RWPE2 (cell line): ENCODE measurements around the gene ADAM11.
A peak's percentile ranks its signal among the peaks of the same experiment; 100 is the strongest.
"Not testable (repeated sequence)": the region's sequence is repeated elsewhere in the genome, so short reads cannot be mapped to it uniquely, and the experiment has no call there.

Experiments
- ATAC-seq: fragments of 200-7000 bp; cut with Tn5 transposase; 3 replicates; pipeline ENCODE4 v1.9.1; 2021; ENCODE audit warnings: low read depth
- DNase-seq: peaks from one replicate; pipeline ENCODE4 v3.0.0-alpha.2; 2020; ENCODE audit warnings: low spot score
- H3K27ac ChIP-seq: fragments of 450-650 bp; 2 replicates; pipeline ENCODE4 v1.5.1; 2017; ENCODE audit warnings: mild to moderate bottlenecking; ENCODE audit not compliant: poor library complexity, severe bottlenecking
- H3K27me3 ChIP-seq: fragments of 250-450 bp; sonication (Bioruptor Pico); 2 replicates; pipeline ENCODE4 v1.5.1; 2021; ENCODE audit warnings: mild to moderate bottlenecking, moderate library complexity; ENCODE audit not compliant: insufficient read depth, poor library complexity, severe bottlenecking
- H3K36me3 ChIP-seq: fragments of 250-450 bp; sonication (Bioruptor Pico); 2 replicates; pipeline ENCODE4 v1.5.1; 2020; ENCODE audit warnings: low read depth, mild to moderate bottlenecking, moderate library complexity
- H3K4me1 ChIP-seq: fragments of 250-450 bp; sonication (Bioruptor Pico); 2 replicates; pipeline ENCODE4 v1.5.1; 2021; ENCODE audit warnings: mild to moderate bottlenecking, moderate library complexity; ENCODE audit not compliant: insufficient read depth, poor library complexity, severe bottlenecking
- H3K4me3 ChIP-seq: fragments of 250-450 bp; sonication (Bioruptor Pico); 2 replicates; pipeline ENCODE4 v1.5.1; 2021; ENCODE audit warnings: mild to moderate bottlenecking, moderate library complexity; ENCODE audit not compliant: severe bottlenecking
- H3K9me3 ChIP-seq: fragments of 250-450 bp; sonication (Bioruptor Pico); 2 replicates; pipeline ENCODE4 v1.5.1; 2021; ENCODE audit warnings: mild to moderate bottlenecking, moderate library complexity; ENCODE audit not compliant: severe bottlenecking
- TF ChIP-seq, protein P1 (sequence below): fragments of 450-650 bp; IDR thresholded peaks from one replicate; pipeline ENCODE4 v1.5.1; 2017; ENCODE audit warnings: mild to moderate bottlenecking, moderate library complexity; ENCODE audit not compliant: poor library complexity, severe bottlenecking

The ADAM11 gene

DNA sequence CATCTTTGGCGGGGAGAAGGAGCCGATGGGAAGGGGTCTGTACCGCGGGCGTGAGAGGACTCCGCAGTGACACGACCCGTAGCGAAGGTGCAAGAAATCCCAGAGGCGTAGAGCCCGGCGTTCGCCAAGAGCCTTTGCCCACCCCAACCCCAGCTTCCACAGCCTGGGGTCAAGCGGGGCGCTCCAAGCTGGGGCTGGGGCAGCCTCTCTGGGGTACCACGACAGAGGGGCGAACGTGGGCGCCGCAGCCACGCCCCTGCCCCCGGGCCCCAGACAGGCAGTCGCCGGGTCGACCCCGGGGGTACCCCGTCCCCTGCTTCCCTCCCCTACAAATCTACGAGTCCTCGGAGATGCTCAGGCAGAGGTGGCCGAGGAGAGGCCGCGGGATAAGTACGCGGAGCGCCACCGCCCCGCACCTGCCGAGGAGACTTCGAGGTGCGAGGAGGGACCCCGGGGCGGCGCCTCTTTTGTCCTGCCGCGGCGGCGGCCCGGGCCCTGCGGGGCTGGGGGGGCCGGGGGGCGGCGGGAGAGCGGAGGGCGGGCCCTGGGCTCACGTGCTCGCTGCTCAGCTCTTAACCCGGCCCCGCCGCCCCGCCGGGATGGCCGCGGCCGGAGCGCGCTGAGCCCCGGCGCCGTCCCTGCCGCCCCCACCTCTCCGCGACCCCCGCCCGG lies at the start of gene ADAM11:
Gene ADAM11 (plus strand): TSS at position 575 of the 672 bp plus-strand sequence. CDS start 212 bp downstream, outside the sequence.
- Histone ChIP-seq H3K9me3 (no peaks in the 10 kb centered on the region), H3K4me1 (no peaks in the 10 kb centered on the region), H3K4me3 (peak within 1 kb of the TSS; percentile 24), H3K27me3 (peaks cover 26% of the 10 kb centered on the region), H3K27ac (no peak within 1 kb of the TSS), H3K36me3 (no peaks in the 10 kb centered on the region)
- ATAC-seq (peak; percentile 20; the same call in 2 of the 3 replicates), DNase-seq (peak; percentile 62)
- TF ChIP-seq, protein P1, sequence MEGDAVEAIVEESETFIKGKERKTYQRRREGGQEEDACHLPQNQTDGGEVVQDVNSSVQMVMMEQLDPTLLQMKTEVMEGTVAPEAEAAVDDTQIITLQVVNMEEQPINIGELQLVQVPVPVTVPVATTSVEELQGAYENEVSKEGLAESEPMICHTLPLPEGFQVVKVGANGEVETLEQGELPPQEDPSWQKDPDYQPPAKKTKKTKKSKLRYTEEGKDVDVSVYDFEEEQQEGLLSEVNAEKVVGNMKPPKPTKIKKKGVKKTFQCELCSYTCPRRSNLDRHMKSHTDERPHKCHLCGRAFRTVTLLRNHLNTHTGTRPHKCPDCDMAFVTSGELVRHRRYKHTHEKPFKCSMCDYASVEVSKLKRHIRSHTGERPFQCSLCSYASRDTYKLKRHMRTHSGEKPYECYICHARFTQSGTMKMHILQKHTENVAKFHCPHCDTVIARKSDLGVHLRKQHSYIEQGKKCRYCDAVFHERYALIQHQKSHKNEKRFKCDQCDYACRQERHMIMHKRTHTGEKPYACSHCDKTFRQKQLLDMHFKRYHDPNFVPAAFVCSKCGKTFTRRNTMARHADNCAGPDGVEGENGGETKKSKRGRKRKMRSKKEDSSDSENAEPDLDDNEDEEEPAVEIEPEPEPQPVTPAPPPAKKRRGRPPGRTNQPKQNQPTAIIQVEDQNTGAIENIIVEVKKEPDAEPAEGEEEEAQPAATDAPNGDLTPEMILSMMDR = no peak

DNA sequence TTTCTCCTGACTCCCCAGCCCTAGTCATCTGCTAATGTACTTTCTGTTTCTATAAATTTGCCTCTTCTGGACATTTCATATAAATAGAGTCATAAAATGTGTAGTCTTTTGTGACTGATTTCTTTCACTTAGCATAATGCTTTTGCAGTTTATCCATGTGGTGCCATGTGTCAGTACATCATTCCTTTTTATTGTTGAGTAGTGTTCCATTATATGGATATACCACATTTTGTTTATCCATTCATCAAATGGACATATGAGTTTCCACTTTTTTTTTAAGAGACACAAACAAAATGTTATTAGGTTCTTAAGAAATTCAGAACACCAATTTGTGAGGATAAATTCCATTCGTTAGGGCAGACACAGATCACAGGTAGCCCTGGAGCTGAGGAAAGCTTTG lies 39.3 kb upstream of the ADAM11 start:
- TF ChIP-seq, protein P1 = no peak
- Histone ChIP-seq H3K27me3 (no peaks in the 10 kb centered on the region), H3K4me3 (no peak overlapping the region), H3K4me1 (no peaks in the 10 kb centered on the region), H3K9me3 (no peaks in the 10 kb centered on the region), H3K27ac (no peak overlapping the region), H3K36me3 (peaks cover 57% of the 10 kb centered on the region)
- ATAC-seq (no peak), DNase-seq (no peak)

DNA sequence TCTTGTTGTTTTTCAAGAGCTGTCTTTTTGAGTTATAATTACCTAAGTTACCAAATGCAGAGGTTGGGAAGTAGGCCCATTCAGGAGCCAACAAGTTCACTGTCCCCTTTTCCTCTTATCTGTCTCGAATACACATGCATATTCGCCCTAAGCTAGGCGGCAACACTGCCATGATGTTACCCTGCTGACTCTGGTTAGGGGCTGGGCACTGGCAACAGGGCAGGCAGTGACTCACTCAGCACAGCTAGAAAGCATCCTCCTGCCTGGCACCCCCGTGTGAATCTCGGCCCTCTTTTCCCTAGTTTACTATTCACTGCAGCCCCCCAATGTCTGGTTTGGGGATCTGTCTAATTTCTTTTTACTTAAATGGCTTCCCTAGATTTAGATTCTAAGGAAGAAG lies 36.5 kb upstream of the ADAM11 start:
- TF ChIP-seq, protein P1 = no peak
- H3K27me3 ChIP-seq = no peaks in the 10 kb centered on the region
- no peak for DNase-seq
- no peak overlapping the region for H3K27ac ChIP-seq
- H3K36me3 ChIP-seq = peaks cover 64% of the 10 kb centered on the region
- no peaks in the 10 kb centered on the region for H3K4me1 ChIP-seq
- H3K4me3 ChIP-seq = no peak overlapping the region
- ATAC-seq = no peak
- no peaks in the 10 kb centered on the region for H3K9me3 ChIP-seq

DNA sequence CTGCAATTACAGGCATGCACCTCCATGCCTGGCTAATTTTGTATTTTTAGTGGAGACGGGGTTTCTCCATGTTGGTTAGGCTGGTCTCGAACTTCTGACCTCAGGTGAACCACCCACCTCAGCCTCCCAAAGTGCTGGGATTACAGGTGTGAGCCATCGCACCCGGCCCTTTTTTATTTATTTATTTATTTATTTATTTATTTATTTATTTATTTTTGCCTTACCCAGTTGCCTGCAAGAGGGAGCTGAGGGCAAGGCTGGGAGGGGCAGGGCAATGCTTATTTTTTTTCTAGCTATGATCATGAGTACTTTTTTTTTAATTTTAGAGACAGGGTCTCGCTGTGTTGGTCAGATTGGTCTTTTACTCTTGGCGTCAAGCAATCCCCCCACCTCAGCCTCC lies 32.7 kb upstream of the ADAM11 start:
- DNase-seq, H3K9me3 ChIP-seq, H3K4me1 ChIP-seq, H3K4me3 ChIP-seq, ATAC-seq, H3K27me3 ChIP-seq, H3K27ac ChIP-seq: not testable (repeated sequence)
- H3K36me3 ChIP-seq = peaks cover 72% of the 10 kb centered on the region

DNA sequence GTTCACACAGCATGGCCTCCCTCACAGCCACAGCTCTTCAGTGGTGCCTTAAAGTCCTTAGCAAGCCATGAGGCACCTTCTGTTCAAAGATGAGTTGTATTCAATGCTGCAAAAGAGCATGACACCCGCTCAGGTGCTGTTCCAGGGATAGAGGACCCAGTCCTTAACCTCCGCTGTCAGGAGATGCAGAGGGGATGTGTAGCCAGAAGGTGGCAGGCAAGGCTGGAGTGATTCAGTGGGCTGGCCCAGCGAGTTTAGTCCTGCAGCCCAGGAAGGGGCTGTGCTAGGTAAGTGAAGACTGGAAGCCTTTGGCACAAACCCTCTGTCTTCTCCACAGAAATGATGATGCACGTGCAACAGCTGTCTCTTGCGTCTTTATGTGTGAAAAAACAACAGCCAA lies 25.0 kb upstream of the ADAM11 start:
- Histone ChIP-seq H3K27me3 (no peaks in the 10 kb centered on the region), H3K4me1 (no peaks in the 10 kb centered on the region), H3K27ac (no peak overlapping the region), H3K4me3 (no peak overlapping the region), H3K9me3 (no peaks in the 10 kb centered on the region), H3K36me3 (peaks cover 43% of the 10 kb centered on the region)
- TF ChIP-seq, protein P1 = peak; percentile 9
- ATAC-seq (peak; percentile 61; the same call in 1 of the 3 replicates), DNase-seq (no peak)
